Loucy (cell line): Measurements from ENCODE around the gene EXOSC3.
"Not testable (repeated sequence)": the region's sequence is repeated elsewhere in the genome, so short reads cannot be mapped to it uniquely, and the experiment has no call there.

Source experiments
- H2AFZ ChIP-seq: fragments of 200-600 bp; sonication (generic); 2 replicates; pipeline ENCODE4 v1.6.0; 2016; ENCODE audit warnings: antibody characterized with exemption, mild to moderate bottlenecking, low read length, moderate library complexity
- H3F3A ChIP-seq: fragments of 200-600 bp; 2 replicates; pipeline ENCODE4 v1.6.0; 2016; ENCODE audit warnings: antibody characterized with exemption, low read depth, mild to moderate bottlenecking
- H3K27me3 ChIP-seq: fragments of 200-600 bp; sonication (generic); 2 replicates; pipeline ENCODE4 v1.6.1; 2014; ENCODE audit warnings: low read length, mild to moderate bottlenecking; ENCODE audit not compliant: insufficient read depth, poor library complexity, severe bottlenecking
- H3K36me3 ChIP-seq: fragments of 200-600 bp; sonication (generic); 2 replicates; pipeline ENCODE4 v1.6.1; 2016; ENCODE audit warnings: low read length; ENCODE audit not compliant: insufficient read depth
- H3K4me1 ChIP-seq: fragments of 200-600 bp; sonication (generic); 2 replicates; pipeline ENCODE4 v1.5.1; 2014; ENCODE audit warnings: low read length, mild to moderate bottlenecking; ENCODE audit not compliant: insufficient read depth, poor library complexity, severe bottlenecking
- H3K4me2 ChIP-seq: fragments of 200-600 bp; sonication (generic); 2 replicates; pipeline ENCODE4 v1.6.0; 2014; ENCODE audit warnings: antibody characterized with exemption, low read length, low read depth, mild to moderate bottlenecking; ENCODE audit not compliant: poor library complexity, severe bottlenecking
- H3K4me3 ChIP-seq: fragments of 200-600 bp; sonication (generic); 2 replicates; pipeline ENCODE4 v1.5.1; 2014; ENCODE audit warnings: low read length, mild to moderate bottlenecking, mixed read lengths; ENCODE audit not compliant: poor library complexity, severe bottlenecking
- H3K79me2 ChIP-seq: fragments of 200-600 bp; sonication (generic); 2 replicates; pipeline ENCODE4 v1.6.1; 2014; ENCODE audit warnings: low read length; ENCODE audit not compliant: insufficient read depth
- H3K9ac ChIP-seq: fragments of 200-600 bp; sonication (generic); 2 replicates; pipeline ENCODE4 v1.6.0; 2014; ENCODE audit warnings: mild to moderate bottlenecking, low read depth, low read length, moderate library complexity; ENCODE audit not compliant: poor library complexity, severe bottlenecking
- H3K9me2 ChIP-seq: fragments of 200-600 bp; sonication (generic); replicated peaks from 2 replicates; pipeline ENCODE4 v1.6.1; 2016; ENCODE audit warnings: low read depth, low read length, mixed read lengths
- H3K9me3 ChIP-seq: fragments of 200-600 bp; sonication (generic); 2 replicates; pipeline ENCODE4 v1.6.1; 2014; ENCODE audit warnings: mild to moderate bottlenecking, antibody characterized with exemption, low read length, low read depth; ENCODE audit not compliant: insufficient read depth
- H4K20me1 ChIP-seq: fragments of 200-600 bp; sonication (generic); 2 replicates; pipeline ENCODE4 v1.6.0; 2014; ENCODE audit warnings: antibody characterized with exemption, low read length, mild to moderate bottlenecking; ENCODE audit not compliant: insufficient read depth, poor library complexity, severe bottlenecking
- EZH2phosphoT487 ChIP-seq: fragments of 200-600 bp; IDR thresholded peaks from 2 replicates; pipeline ENCODE4 v1.6.1; 2018; ENCODE audit warnings: antibody characterized with exemption, mild to moderate bottlenecking, moderate library complexity, borderline replicate concordance
- TF ChIP-seq, protein P1 (sequence below): fragments of 200-600 bp; sonication (generic); conservative IDR thresholded peaks from 2 replicates; pipeline ENCODE4 v1.5.1; 2014; ENCODE audit warnings: mild to moderate bottlenecking, antibody characterized with exemption, low read length

Gene EXOSC3

DNA sequence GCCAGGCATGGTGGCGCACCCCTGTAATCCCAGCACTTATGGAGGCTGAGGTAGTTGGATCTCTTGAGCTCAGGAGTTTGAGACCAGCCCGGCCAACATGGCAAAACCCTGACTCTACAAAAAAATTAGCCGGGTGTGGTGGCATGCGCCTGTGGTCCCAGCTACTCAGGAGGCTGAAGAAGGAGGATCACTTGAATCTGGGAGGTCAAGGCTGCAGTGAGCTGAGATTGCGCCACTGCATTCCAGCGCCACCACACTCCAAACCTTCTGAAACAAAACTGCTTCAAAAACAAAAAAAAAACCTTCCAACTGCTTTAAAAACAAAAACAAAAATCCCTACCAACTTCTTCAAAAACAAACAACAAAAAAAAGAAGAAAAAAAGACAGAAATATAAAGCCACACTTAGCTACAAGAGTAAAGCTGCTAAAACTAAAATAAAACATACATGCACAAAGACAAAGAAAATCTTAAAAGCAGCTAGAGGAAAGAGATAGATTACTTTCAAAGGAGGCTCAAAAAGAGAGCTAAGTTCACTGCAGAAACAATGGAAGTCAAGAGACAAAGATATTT, 27.1 kb upstream of the EXOSC3 start:
- Histone ChIP-seq H3K9ac (no peak overlapping the region), H3F3A (no peaks in the 10 kb centered on the region), H4K20me1 (peaks cover 5% of the 10 kb centered on the region), H3K9me3 (no peaks in the 10 kb centered on the region), H3K4me2 (no peak overlapping the region), H3K27me3 (no peaks in the 10 kb centered on the region), H2AFZ (no peak overlapping the region), H3K9me2 (no peaks in the 10 kb centered on the region), H3K79me2 (peaks cover 6% of the 10 kb centered on the region; the same call in 1 of the 2 replicates), H3K4me3 (no peak overlapping the region), H3K4me1 (no peaks in the 10 kb centered on the region), H3K36me3 (no peaks in the 10 kb centered on the region)
- TF ChIP-seq, protein P1, sequence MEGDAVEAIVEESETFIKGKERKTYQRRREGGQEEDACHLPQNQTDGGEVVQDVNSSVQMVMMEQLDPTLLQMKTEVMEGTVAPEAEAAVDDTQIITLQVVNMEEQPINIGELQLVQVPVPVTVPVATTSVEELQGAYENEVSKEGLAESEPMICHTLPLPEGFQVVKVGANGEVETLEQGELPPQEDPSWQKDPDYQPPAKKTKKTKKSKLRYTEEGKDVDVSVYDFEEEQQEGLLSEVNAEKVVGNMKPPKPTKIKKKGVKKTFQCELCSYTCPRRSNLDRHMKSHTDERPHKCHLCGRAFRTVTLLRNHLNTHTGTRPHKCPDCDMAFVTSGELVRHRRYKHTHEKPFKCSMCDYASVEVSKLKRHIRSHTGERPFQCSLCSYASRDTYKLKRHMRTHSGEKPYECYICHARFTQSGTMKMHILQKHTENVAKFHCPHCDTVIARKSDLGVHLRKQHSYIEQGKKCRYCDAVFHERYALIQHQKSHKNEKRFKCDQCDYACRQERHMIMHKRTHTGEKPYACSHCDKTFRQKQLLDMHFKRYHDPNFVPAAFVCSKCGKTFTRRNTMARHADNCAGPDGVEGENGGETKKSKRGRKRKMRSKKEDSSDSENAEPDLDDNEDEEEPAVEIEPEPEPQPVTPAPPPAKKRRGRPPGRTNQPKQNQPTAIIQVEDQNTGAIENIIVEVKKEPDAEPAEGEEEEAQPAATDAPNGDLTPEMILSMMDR, result no peak
- TF ChIP-seq EZH2phosphoT487, result no peak

DNA sequence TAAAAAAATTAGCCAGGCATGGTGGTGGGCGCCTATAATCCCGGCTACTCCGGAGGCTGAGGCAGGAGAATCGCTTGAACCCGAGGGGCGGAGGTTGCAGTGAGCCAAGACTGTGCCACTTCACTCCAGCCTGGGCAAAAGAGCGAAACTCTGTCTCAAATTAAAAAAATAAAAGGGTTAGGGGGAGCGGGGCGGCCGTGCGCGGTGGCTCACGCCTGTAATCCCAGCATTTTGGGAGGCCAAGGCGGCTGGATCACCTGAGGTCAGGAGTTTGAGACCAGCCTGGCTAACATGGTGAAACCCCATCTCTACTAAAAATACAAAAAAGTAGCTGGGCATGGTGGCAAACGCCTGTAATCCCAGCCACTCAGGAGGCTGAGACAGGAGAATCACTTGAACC, 24.8 kb upstream of the EXOSC3 start:
- Histone ChIP-seq H3K79me2 (peaks cover 26% of the 10 kb centered on the region; the same call in 1 of the 2 replicates), H4K20me1 (peaks cover 15% of the 10 kb centered on the region)
- H3K4me3 ChIP-seq, H3K4me1 ChIP-seq, H2AFZ ChIP-seq, H3K9me3 ChIP-seq, H3K36me3 ChIP-seq, H3K9me2 ChIP-seq, H3K27me3 ChIP-seq, H3K9ac ChIP-seq, H3K4me2 ChIP-seq, H3F3A ChIP-seq: not testable (repeated sequence)

DNA sequence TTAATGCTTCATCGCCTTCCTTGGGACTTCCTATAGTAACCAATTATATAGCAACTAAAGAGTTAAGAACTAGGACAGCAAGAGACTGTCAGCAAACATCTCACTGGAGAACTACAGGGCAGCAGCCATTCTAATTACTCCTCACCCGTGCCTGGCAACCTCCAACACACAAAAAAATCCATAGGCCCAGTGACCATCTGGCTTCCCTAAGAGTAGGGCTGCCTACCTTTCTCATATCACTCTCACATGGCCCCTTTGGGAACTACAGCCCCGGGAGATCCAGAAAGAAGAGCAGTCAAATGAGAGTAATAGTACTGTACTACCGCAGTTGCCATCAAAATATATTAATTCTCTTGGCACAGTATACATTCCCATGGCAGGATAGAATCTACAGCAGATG, 21.4 kb upstream of the EXOSC3 start:
- peaks cover 56% of the 10 kb centered on the region for H3K79me2 ChIP-seq

More for the DNA sequence above, 21.4 kb upstream of the EXOSC3 start:
- Histone ChIP-seq H4K20me1 (peaks cover 38% of the 10 kb centered on the region), H3K9me2 (no peaks in the 10 kb centered on the region), H2AFZ (no peak overlapping the region), H3K27me3 (no peaks in the 10 kb centered on the region), H3F3A (no peaks in the 10 kb centered on the region), H3K9ac (no peak overlapping the region), H3K36me3 (no peaks in the 10 kb centered on the region), H3K4me1 (peaks cover 25% of the 10 kb centered on the region), H3K4me2 (peak overlapping the region; percentile 42), H3K4me3 (peak overlapping the region; percentile 11), H3K9me3 (no peaks in the 10 kb centered on the region)
- TF ChIP-seq, protein P1, result no peak
- TF ChIP-seq EZH2phosphoT487, result no peak
